DND-41 (cell line): ENCODE results near the gene CPED1.
"Not testable (repeated sequence)": the region's sequence is repeated elsewhere in the genome, so short reads cannot be mapped to it uniquely, and the experiment has no call there.

Experiments
- EZH2 ChIP-seq: IDR thresholded peaks from 3 replicates; pipeline ENCODE4 v1.6.1; 2012; ENCODE audit warnings: borderline replicate concordance, low read depth, mild to moderate bottlenecking, moderate library complexity, low read length, inconsistent platforms; ENCODE audit not compliant: severe bottlenecking
- TF ChIP-seq, protein P1 (sequence below): IDR thresholded peaks from 2 replicates; pipeline ENCODE4 v1.5.1; 2012; ENCODE audit warnings: borderline replicate concordance, low read length, moderate library complexity, mild to moderate bottlenecking; ENCODE audit not compliant: poor library complexity, severe bottlenecking; ENCODE audit errors: extremely low read depth

DNA sequence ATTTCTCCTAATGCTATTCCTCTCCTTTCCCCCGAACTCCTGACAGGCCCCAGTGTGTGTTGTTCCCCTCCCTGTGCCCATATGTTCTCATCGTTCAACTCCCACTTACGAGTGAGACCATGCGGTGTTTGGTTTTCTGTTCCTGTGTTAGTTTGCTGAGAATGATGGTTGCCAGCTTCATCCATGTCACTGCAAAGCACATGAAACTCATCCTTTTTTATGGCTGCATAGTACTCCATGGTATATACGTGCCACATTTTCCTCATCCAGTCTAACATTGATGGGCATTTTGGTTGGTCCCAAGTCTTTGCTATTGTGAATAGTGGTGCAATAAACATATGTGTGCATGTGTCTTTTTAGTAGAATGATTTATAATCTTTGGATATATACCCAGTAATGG lies 301.4 kb downstream of the CPED1 start:
- TF ChIP-seq, protein P1, sequence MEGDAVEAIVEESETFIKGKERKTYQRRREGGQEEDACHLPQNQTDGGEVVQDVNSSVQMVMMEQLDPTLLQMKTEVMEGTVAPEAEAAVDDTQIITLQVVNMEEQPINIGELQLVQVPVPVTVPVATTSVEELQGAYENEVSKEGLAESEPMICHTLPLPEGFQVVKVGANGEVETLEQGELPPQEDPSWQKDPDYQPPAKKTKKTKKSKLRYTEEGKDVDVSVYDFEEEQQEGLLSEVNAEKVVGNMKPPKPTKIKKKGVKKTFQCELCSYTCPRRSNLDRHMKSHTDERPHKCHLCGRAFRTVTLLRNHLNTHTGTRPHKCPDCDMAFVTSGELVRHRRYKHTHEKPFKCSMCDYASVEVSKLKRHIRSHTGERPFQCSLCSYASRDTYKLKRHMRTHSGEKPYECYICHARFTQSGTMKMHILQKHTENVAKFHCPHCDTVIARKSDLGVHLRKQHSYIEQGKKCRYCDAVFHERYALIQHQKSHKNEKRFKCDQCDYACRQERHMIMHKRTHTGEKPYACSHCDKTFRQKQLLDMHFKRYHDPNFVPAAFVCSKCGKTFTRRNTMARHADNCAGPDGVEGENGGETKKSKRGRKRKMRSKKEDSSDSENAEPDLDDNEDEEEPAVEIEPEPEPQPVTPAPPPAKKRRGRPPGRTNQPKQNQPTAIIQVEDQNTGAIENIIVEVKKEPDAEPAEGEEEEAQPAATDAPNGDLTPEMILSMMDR, result not testable (repeated sequence)
- TF ChIP-seq EZH2, result not testable (repeated sequence)
